ENCODE results near the gene PAQR5. TPM values are rescaled to one million over a fixed set of nuclear protein-coding genes. Genes with fewer than 3 reads are reported as not detected.

PAQR5 gene
- total and polyA plus RNA-seq, 2 donors (not counting 3 experiments of a cell fraction or from before 2014, with no cell fraction given) = 0.08 to 0.09 TPM

DNA sequence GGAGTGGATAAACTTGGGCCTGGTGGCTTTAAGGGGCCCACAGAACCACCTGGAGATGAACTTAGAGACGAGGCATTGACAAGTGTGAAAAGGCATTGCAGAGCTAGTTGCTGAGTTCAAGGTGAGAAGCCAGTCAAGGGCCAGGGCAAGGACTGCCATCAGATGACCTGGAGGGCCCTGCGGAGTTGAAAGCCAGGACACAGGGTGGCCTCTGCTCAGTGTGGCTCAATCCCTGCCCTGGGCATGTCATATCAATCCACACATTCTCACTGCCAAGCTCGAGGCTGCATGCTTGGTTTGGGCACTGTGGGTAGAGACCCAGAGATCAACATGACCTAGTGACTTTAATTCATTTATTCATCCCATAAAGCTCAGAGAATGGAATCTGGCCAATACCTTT lies 9.2 kb downstream of the PAQR5 start:
- no peaks in the 10 kb centered on the region for H3K79me2 ChIP-seq (ENCODE audit: control insufficient read depth, insufficient read depth, low read length)
- dilution Hi-C loops (cut with MboI; ENCODE audit: extremely low pct_ligation_motif_present, low sequenced_read_pairs) = no loop called here
- intact Hi-C loops (cut with micrococcal nuclease) = no loop called here
- TF ChIP-seq, protein P1, sequence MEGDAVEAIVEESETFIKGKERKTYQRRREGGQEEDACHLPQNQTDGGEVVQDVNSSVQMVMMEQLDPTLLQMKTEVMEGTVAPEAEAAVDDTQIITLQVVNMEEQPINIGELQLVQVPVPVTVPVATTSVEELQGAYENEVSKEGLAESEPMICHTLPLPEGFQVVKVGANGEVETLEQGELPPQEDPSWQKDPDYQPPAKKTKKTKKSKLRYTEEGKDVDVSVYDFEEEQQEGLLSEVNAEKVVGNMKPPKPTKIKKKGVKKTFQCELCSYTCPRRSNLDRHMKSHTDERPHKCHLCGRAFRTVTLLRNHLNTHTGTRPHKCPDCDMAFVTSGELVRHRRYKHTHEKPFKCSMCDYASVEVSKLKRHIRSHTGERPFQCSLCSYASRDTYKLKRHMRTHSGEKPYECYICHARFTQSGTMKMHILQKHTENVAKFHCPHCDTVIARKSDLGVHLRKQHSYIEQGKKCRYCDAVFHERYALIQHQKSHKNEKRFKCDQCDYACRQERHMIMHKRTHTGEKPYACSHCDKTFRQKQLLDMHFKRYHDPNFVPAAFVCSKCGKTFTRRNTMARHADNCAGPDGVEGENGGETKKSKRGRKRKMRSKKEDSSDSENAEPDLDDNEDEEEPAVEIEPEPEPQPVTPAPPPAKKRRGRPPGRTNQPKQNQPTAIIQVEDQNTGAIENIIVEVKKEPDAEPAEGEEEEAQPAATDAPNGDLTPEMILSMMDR (IDR thresholded peaks at IDR 0.05; ENCODE audit: extremely low read depth in 1 of 2, insufficient read depth in 1 of 2, low read depth in 1 of 2, low read length in 2 of 2) = no peak
- no peak for TF ChIP-seq EZH2 (IDR thresholded peaks at IDR 0.05; ENCODE audit: borderline replicate concordance, low read depth, low read length, severe bottlenecking)
- TF ChIP-seq POLR2AphosphoS5 (IDR thresholded peaks at IDR 0.05; ENCODE audit: insufficient read depth, low read depth, low read length) = no peak
- TF ChIP-seq JUN (IDR thresholded peaks at IDR 0.05; ENCODE audit: borderline replicate concordance, insufficient read depth, insufficient read length, low read depth) = no peak
- TF ChIP-seq, protein P2, sequence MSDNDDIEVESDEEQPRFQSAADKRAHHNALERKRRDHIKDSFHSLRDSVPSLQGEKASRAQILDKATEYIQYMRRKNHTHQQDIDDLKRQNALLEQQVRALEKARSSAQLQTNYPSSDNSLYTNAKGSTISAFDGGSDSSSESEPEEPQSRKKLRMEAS (IDR thresholded peaks at IDR 0.05; ENCODE audit: insufficient read depth, insufficient read length) = no peak
- no peak for TF ChIP-seq POLR2A (IDR thresholded peaks at IDR 0.05; ENCODE audit: low read depth, low read length)
- TF ChIP-seq GATA2 (IDR thresholded peaks at IDR 0.05; ENCODE audit: insufficient read depth, insufficient read length, low read depth, low read length) = no peak
- no peak for TF ChIP-seq MYC (IDR thresholded peaks at IDR 0.05; ENCODE audit: low read depth, low read length)
- no peak for TF ChIP-seq FOS (IDR thresholded peaks at IDR 0.05; ENCODE audit: borderline replicate concordance, insufficient read depth, low read length)
- no peaks in the 10 kb centered on the region for H3K27me3 ChIP-seq (ENCODE audit: control insufficient read depth in 2 of 2, insufficient read depth in 2 of 2, low read length in 2 of 2)
- H3K36me3 ChIP-seq (ENCODE audit: control insufficient read depth in 2 of 2, extremely low read depth in 1 of 2, insufficient read depth in 2 of 2, low read length in 2 of 2) = no peaks in the 10 kb centered on the region
- H3K4me3 ChIP-seq (replicated peaks in 1 of 3; ENCODE audit: insufficient read depth in 1 of 3, low read depth in 1 of 3, low read length in 3 of 3) = no peak overlapping the region
- POLR2A ChIA-PET = no interaction called here
- H3K4me1 ChIP-seq (ENCODE audit: control insufficient read depth, extremely low read depth, insufficient read depth, low read length) = peaks cover 7% of the 10 kb centered on the region
- H3K9me1 ChIP-seq (replicated peaks; ENCODE audit: control insufficient read depth, extremely low read depth, insufficient read depth, low read length) = no peaks in the 10 kb centered on the region
- H3K4me2 ChIP-seq (ENCODE audit: insufficient read depth, low read length) = no peak overlapping the region
- DNase-seq (ENCODE audit: low read depth, low spot score) (no peak), FAIRE-seq (no peak)
- no peaks in the 10 kb centered on the region for H3K9me3 ChIP-seq (replicated peaks; ENCODE audit: control insufficient read depth, insufficient read depth, low read length)
- no peak overlapping the region for H3K9ac ChIP-seq (replicated peaks; ENCODE audit: extremely low read depth, insufficient read depth, low read length)
- no peak overlapping the region for H2AFZ ChIP-seq (ENCODE audit: low read depth, low read length)
- CTCF ChIA-PET = interaction anchor here (1.2 kb wide), 1 partner anchor 274 kb away, joined by 3 read pairs; no protein-coding TSS in a partner anchor
- no peaks in the 10 kb centered on the region for H4K20me1 ChIP-seq (replicated peaks; ENCODE audit: control insufficient read depth, extremely low read depth, insufficient read depth, low read length)
- BruUV-seq (replicated peaks) = no TSS peak
- no peak overlapping the region for H3K27ac ChIP-seq (ENCODE audit: insufficient read depth, low read depth, low read length)

Data from endothelial cell of umbilical vein (primary cell).